NT2/D1 (cell line): Measurements from ENCODE around the gene ERI2.

Experiments
- SUZ12 ChIP-seq: IDR thresholded peaks from 2 replicates; pipeline ENCODE4 v1.6.1; 2011; ENCODE audit not compliant: insufficient read length, insufficient read depth; ENCODE audit errors: extremely low read depth
- ZNF274 ChIP-seq: IDR thresholded peaks from 2 replicates; pipeline ENCODE4 v1.6.1; 2011; ENCODE audit warnings: mild to moderate bottlenecking, low read depth, low read length

DNA sequence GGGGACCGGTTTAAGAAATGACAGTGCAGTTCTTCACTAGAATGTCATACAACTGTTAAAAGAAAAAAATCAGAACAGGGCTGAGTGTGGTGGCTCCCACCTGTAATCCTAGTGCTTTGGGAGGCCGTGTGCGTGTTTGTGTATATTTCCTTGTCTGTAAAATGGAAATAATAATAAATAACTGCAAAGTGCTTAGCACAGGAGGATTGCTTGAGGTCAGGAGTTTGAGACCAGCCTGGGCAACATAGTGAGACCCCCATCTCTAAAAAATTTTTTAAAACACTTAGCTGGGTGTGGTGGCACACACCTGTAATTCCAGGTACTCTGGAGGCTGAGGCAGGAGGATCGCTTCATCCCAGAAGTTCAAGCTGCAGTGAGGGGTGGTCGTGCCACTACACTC lies 40.0 kb downstream of the ERI2 start:
- TF ChIP-seq ZNF274 (no peak), SUZ12 (no peak)
